GM12878 (cell line): ENCODE results near the gene IL22RA2. TPM values are rescaled to one million over a fixed set of nuclear protein-coding genes. Genes with fewer than 3 reads are reported as not detected.
A peak's percentile ranks its signal among the peaks of the same experiment; 100 is the strongest.

Experiments
- ATAC-seq: fragments of 200-7000 bp; cut with Tn5 transposase; 3 replicates; pipeline ENCODE4 v1.9.1; 2020; ENCODE audit warnings: mild to moderate bottlenecking, moderate library complexity
- BruUV-seq: library from RNA; stranded (reverse); fragments of 400-500 nt; replicated peaks from 2 replicates; lab custom pipeline; 2021; lab: Mats Ljungman, UMichigan
- CTCF ChIA-PET: fragments of 300-600 bp; sonication (Branson Sonifier 250); formaldehyde crosslinking; extraction: SDS; loops from one replicate; lab custom pipeline; 2021; ENCODE audit warnings: inconsistent platforms; lab: Yijun Ruan, JAX
- POLR2A ChIA-PET: fragments of 350-600 bp; formaldehyde crosslinking; extraction: SDS; loops from one replicate; lab custom pipeline; 2021; ENCODE audit warnings: inconsistent platforms; lab: Charles Lee
- RAD21 ChIA-PET: fragments of 300-600 bp; sonication (Branson Sonifier 250); formaldehyde crosslinking; loops from one replicate; lab custom pipeline; 2023; ENCODE audit warnings: antibody characterized with exemption; ENCODE audit not compliant: unreplicated experiment; lab: Charles Lee
- SMC1A ChIA-PET: fragments of 300-600 bp; sonication (Branson Sonifier 250); formaldehyde crosslinking; loops from one replicate; lab custom pipeline; 2023; ENCODE audit not compliant: unreplicated experiment, uncharacterized antibody; lab: Charles Lee
- DNase-seq: peaks from one replicate; pipeline ENCODE4 v3.0.0-alpha.2; 2011; ENCODE audit warnings: low read depth, low spot score
- FAIRE-seq: peaks from 3 replicates; lab custom pipeline; 2011; peaks lifted over from hg19 to GRCh38; lab: Jason Lieb, UNC
- H2AFZ ChIP-seq: 2 replicates; pipeline ENCODE4 v1.6.0; 2011; ENCODE audit warnings: low read depth, low read length, control low read depth; ENCODE audit not compliant: control insufficient read depth
- H3K27ac ChIP-seq: 2 replicates; pipeline ENCODE4 v1.5.1; 2011; ENCODE audit warnings: control low read depth; ENCODE audit not compliant: control insufficient read depth, insufficient read depth
- H3K27me3 ChIP-seq, 2 experiments: replicated peaks in 1 of 2; 2 replicates each; pipeline versions ENCODE4 v1.6.0 to v1.6.1; 2011; ENCODE audit warnings: low read length in 1 of 2; ENCODE audit not compliant: control insufficient read depth in 2 of 2, insufficient read depth in 2 of 2
- H3K36me3 ChIP-seq, 2 experiments: 2 replicates each; pipeline ENCODE4 v1.5.1; 2011; ENCODE audit warnings: low read length in 1 of 2; ENCODE audit not compliant: control insufficient read depth in 2 of 2, insufficient read depth in 2 of 2
- H3K4me1 ChIP-seq: 2 replicates; pipeline ENCODE4 v1.6.1; 2011; ENCODE audit warnings: mild to moderate bottlenecking, low read length, moderate library complexity, mixed read lengths; ENCODE audit not compliant: control insufficient read depth, insufficient read depth
- H3K4me2 ChIP-seq: 2 replicates; pipeline ENCODE4 v1.6.0; 2011; ENCODE audit warnings: control low read depth; ENCODE audit not compliant: control insufficient read depth, insufficient read depth
- H3K4me3 ChIP-seq: fragments of 200-600 bp; sonication (generic); 2 replicates; pipeline ENCODE4 v1.5.1; 2016
- H3K79me2 ChIP-seq: 2 replicates; pipeline ENCODE4 v1.6.0; 2011; ENCODE audit warnings: low read length; ENCODE audit not compliant: control insufficient read depth, insufficient read depth
- H3K9ac ChIP-seq: 2 replicates; pipeline ENCODE4 v1.8.0; 2011; ENCODE audit warnings: low read length, control low read depth, mixed read lengths; ENCODE audit not compliant: control insufficient read depth, insufficient read depth
- H3K9me3 ChIP-seq: replicated peaks from 3 replicates; pipeline ENCODE4 v1.5.1; 2011; ENCODE audit warnings: mild to moderate bottlenecking, low read length; ENCODE audit not compliant: control insufficient read depth, insufficient read depth
- H4K20me1 ChIP-seq: 2 replicates; pipeline ENCODE4 v1.6.0; 2011; ENCODE audit not compliant: control insufficient read depth, insufficient read depth
- BMI1 ChIP-seq: fragments of 450-650 bp; IDR thresholded peaks from 2 replicates; pipeline ENCODE4 v1.6.1; 2016; ENCODE audit warnings: mild to moderate bottlenecking, moderate library complexity, borderline replicate concordance
- CHD2 ChIP-seq: IDR thresholded peaks from 2 replicates; pipeline ENCODE4 v1.6.1; 2011; ENCODE audit warnings: low read depth, low read length, improper control_type of control experiment, borderline replicate concordance
- EGR1 ChIP-seq, 2 experiments: IDR thresholded peaks; 1 replicate in 1 of 2; 2 replicates in 1 of 2; pipeline ENCODE4 v1.6.1; 2011 to 2012; ENCODE audit warnings: low read depth in 2 of 2, low read length in 2 of 2, borderline replicate concordance in 1 of 2, mild to moderate bottlenecking in 1 of 2, moderate library complexity in 1 of 2
- NFIC ChIP-seq: IDR thresholded peaks from 2 replicates; pipeline ENCODE4 v1.6.1; 2012; ENCODE audit warnings: low read depth, mild to moderate bottlenecking, inconsistent platforms, low read length, moderate library complexity
- NFYB ChIP-seq: IDR thresholded peaks from 2 replicates; pipeline ENCODE4 v1.6.1; 2011; ENCODE audit warnings: low read depth, mild to moderate bottlenecking, low read length, improper control_type of control experiment, moderate library complexity; ENCODE audit not compliant: insufficient read depth
- SMAD1 ChIP-seq: fragments of 450-650 bp; IDR thresholded peaks from 2 replicates; pipeline ENCODE4 v1.6.1; 2018; ENCODE audit warnings: mild to moderate bottlenecking, low read depth; ENCODE audit not compliant: partially characterized antibody
- SMAD5 ChIP-seq: IDR thresholded peaks from 2 replicates; pipeline ENCODE4 v1.6.1; 2016; ENCODE audit warnings: antibody characterized with exemption, low read depth
- SUPT20H ChIP-seq: IDR thresholded peaks from 2 replicates; pipeline ENCODE4 v1.6.1; 2011; ENCODE audit warnings: low read depth, mild to moderate bottlenecking, low read length, moderate library complexity, borderline replicate concordance; ENCODE audit not compliant: control insufficient read depth
- TCF12 ChIP-seq: IDR thresholded peaks from 2 replicates; pipeline ENCODE4 v1.6.1; 2011; ENCODE audit warnings: low read depth, mild to moderate bottlenecking, low read length
- YY1 ChIP-seq: IDR thresholded peaks from 2 replicates; pipeline ENCODE4 v1.6.1; 2011; ENCODE audit warnings: low read depth, mild to moderate bottlenecking, low read length
- ZNF384 ChIP-seq: IDR thresholded peaks from 2 replicates; pipeline ENCODE4 v1.6.1; 2012; ENCODE audit warnings: low read depth, mild to moderate bottlenecking, low read length, improper control_type of control experiment, borderline replicate concordance
- ZZZ3 ChIP-seq: IDR thresholded peaks from 2 replicates; pipeline ENCODE4 v1.6.1; 2011; ENCODE audit warnings: low read depth; ENCODE audit not compliant: control insufficient read depth, insufficient read length
- in situ Hi-C: fragments of 300-500 bp; cut with MboI; formaldehyde crosslinking; loops from 9 replicates; pipeline ENCODE4 v1.14.3; 2018; ENCODE audit warnings: mixed read lengths
- intact Hi-C: fragments of 100-400 bp; cut with micrococcal nuclease; formaldehyde crosslinking; loops from one replicate; pipeline ENCODE4 v1.14.2; 2022; ENCODE audit not compliant: unreplicated experiment
- polyA plus RNA-seq, 11 experiments: library from polyadenylated mRNA; depleted of rRNA in 4 of 11; unstranded in 6 of 11; stranded (reverse) in 5 of 11; fragments of >200 nt; fragmentation: Nextera tagmentation in 4 of 11; fragmentation: Illumina TruSeq in 1 of 11; extraction: Ambion mirVana in 4 of 11; extraction: Trizol in 1 of 11; gene quantifications; 1 replicate in 1 of 11; 2 replicates in 10 of 11; pipeline versions ENCODE4 v1.2.1 to v1.2.3, GENCODE V29; 2011 to 2016; ENCODE audit warnings: inconsistent platforms in 2 of 11, missing spikeins in 2 of 11, low read depth in 1 of 11
- total RNA-seq, 4 experiments: library from RNA; depleted of rRNA in 3 of 4; stranded (reverse); fragments of >200 nt in 3 of 4; fragmentation: Illumina TruSeq in 1 of 4; extraction: Trizol in 1 of 4; gene quantifications; 2 replicates each; pipeline versions ENCODE4 v1.2.1 to v1.2.3, GENCODE V29; 2013 to 2021
- TF ChIP-seq, protein P1 (sequence below): fragments of 450-650 bp; formaldehyde crosslinking; IDR thresholded peaks from 2 replicates; pipeline ENCODE4 v1.4.0; 2020; ENCODE audit warnings: mild to moderate bottlenecking, moderate library complexity
- TF ChIP-seq, protein P2 (sequence below): fragments of 450-650 bp; IDR thresholded peaks from 2 replicates; pipeline ENCODE4 v1.6.1; 2017; ENCODE audit warnings: mild to moderate bottlenecking, moderate library complexity

Gene IL22RA2
- total and polyA plus RNA-seq, 10 of the 15 experiments (the other 5 are each of a cell fraction or from before 2014, with no cell fraction given), result 0.05 to 0.22 (median 0.09) TPM; not detected in 3

DNA sequence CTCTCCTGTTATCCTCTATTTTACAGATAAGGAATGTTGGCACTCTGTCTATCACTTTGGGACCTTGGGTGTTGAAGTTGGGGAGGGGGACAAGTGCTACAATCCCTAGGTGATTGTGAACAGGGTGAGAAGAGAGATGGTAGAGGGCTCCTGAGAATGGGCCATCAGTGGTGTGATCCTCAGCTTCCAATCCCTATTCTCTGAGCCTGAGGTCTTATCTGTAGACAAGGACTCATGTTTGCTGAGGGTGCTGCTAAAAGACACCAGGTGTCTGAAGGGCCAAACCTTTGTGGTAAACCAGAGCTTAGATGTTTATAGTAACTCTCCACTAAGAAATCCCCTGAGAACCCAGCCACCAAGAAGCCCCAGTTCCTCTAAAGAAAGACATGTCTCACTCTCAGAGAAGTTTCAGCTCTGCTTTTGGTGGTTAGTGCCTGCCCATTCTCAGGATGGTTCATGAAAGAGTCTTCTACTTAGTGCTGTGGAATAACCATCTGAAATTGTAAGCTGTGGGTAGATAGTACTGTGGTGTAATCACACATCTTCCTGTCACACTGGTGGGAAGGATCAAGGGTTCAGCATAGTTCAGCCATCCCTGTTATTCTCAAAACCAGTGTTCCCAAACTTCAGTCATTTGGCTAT is 70.5 kb downstream of the IL22RA2 start:
- Histone ChIP-seq H3K4me1 (peaks cover 73% of the 10 kb centered on the region), H3K27me3 (no peaks in the 10 kb centered on the region), H3K9ac (peak overlapping the region; percentile 77), H3K36me3 (no peaks in the 10 kb centered on the region), H3K4me2 (peak overlapping the region; percentile 39; the same call in 1 of the 2 replicates), H3K9me3 (peaks cover 16% of the 10 kb centered on the region), H3K79me2 (no peaks in the 10 kb centered on the region; the same call in 1 of the 2 replicates), H3K27ac (peak overlapping the region; percentile 98), H3K4me3 (no peak overlapping the region), H4K20me1 (no peaks in the 10 kb centered on the region), H2AFZ (no peak overlapping the region)
- no TSS peak for BruUV-seq
- intact Hi-C loops (loop anchor here (1.0 to 5.0 kb wide), 5 partner anchors 8 to 824 kb away; no protein-coding TSS in a partner anchor), in situ Hi-C loops (loop anchor here (5.0 kb wide), 2 partner anchors 64 to 114 kb away; partner anchors contain the start of gene IFNGR1)
- FAIRE-seq, result peak; percentile 95
- ATAC-seq, result peak; percentile 82
- SMC1A ChIA-PET, result interaction anchor here (0.6 to 4.0 kb wide), 36 partner anchors 9 to 807 kb away, joined by 3 to 115 read pairs (median 6); no protein-coding TSS in a partner anchor
- peak; percentile 100 for DNase-seq
- RAD21 ChIA-PET, result interaction anchor here (0.8 to 12.9 kb wide), 25 partner anchors 9 to 836 kb away, joined by 3 to 500 read pairs (median 13); partner anchors contain the start of gene IL22RA2
- CTCF ChIA-PET, result interaction anchor here (0.7 to 4.1 kb wide), 15 partner anchors 9 to 211 kb away, joined by 3 to 44 read pairs (median 5); no protein-coding TSS in a partner anchor
- POLR2A ChIA-PET, result interaction anchor here (0.9 to 3.8 kb wide), 13 partner anchors 9 to 556 kb away, joined by 3 to 36 read pairs (median 6); no protein-coding TSS in a partner anchor
- TF ChIP-seq ZZZ3, result no peak
- peak; percentile 61; the same call in 1 of the 2 replicates for TF ChIP-seq YY1
- TF ChIP-seq SMAD1, result peak; percentile 98
- TF ChIP-seq EGR1 (IDR thresholded peaks at IDR 0.05; ENCODE audit: borderline replicate concordance in 1 of 2, low read depth in 2 of 2, low read length in 2 of 2), result 0 out of 3 replicates have a peak, but pooled peaks of 1 of the 2 experiments have one; percentile 34
- TF ChIP-seq NFIC, result peak; percentile 99
- peak; percentile 97 for TF ChIP-seq TCF12
- no peak for TF ChIP-seq SUPT20H
- peak; percentile 70; the same call in 1 of the 2 replicates for TF ChIP-seq BMI1
- TF ChIP-seq CHD2, result peak; percentile 76
- peak; percentile 33; the same call in 1 of the 2 replicates for TF ChIP-seq SMAD5
- peak; percentile 55; the same call in 1 of the 2 replicates for TF ChIP-seq NFYB
- TF ChIP-seq, protein P1, sequence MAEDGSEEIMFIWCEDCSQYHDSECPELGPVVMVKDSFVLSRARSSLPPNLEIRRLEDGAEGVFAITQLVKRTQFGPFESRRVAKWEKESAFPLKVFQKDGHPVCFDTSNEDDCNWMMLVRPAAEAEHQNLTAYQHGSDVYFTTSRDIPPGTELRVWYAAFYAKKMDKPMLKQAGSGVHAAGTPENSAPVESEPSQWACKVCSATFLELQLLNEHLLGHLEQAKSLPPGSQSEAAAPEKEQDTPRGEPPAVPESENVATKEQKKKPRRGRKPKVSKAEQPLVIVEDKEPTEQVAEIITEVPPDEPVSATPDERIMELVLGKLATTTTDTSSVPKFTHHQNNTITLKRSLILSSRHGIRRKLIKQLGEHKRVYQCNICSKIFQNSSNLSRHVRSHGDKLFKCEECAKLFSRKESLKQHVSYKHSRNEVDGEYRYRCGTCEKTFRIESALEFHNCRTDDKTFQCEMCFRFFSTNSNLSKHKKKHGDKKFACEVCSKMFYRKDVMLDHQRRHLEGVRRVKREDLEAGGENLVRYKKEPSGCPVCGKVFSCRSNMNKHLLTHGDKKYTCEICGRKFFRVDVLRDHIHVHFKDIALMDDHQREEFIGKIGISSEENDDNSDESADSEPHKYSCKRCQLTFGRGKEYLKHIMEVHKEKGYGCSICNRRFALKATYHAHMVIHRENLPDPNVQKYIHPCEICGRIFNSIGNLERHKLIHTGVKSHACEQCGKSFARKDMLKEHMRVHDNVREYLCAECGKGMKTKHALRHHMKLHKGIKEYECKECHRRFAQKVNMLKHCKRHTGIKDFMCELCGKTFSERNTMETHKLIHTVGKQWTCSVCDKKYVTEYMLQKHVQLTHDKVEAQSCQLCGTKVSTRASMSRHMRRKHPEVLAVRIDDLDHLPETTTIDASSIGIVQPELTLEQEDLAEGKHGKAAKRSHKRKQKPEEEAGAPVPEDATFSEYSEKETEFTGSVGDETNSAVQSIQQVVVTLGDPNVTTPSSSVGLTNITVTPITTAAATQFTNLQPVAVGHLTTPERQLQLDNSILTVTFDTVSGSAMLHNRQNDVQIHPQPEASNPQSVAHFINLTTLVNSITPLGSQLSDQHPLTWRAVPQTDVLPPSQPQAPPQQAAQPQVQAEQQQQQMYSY (CRISPR knock-in tag), result no peak
- TF ChIP-seq, protein P2, sequence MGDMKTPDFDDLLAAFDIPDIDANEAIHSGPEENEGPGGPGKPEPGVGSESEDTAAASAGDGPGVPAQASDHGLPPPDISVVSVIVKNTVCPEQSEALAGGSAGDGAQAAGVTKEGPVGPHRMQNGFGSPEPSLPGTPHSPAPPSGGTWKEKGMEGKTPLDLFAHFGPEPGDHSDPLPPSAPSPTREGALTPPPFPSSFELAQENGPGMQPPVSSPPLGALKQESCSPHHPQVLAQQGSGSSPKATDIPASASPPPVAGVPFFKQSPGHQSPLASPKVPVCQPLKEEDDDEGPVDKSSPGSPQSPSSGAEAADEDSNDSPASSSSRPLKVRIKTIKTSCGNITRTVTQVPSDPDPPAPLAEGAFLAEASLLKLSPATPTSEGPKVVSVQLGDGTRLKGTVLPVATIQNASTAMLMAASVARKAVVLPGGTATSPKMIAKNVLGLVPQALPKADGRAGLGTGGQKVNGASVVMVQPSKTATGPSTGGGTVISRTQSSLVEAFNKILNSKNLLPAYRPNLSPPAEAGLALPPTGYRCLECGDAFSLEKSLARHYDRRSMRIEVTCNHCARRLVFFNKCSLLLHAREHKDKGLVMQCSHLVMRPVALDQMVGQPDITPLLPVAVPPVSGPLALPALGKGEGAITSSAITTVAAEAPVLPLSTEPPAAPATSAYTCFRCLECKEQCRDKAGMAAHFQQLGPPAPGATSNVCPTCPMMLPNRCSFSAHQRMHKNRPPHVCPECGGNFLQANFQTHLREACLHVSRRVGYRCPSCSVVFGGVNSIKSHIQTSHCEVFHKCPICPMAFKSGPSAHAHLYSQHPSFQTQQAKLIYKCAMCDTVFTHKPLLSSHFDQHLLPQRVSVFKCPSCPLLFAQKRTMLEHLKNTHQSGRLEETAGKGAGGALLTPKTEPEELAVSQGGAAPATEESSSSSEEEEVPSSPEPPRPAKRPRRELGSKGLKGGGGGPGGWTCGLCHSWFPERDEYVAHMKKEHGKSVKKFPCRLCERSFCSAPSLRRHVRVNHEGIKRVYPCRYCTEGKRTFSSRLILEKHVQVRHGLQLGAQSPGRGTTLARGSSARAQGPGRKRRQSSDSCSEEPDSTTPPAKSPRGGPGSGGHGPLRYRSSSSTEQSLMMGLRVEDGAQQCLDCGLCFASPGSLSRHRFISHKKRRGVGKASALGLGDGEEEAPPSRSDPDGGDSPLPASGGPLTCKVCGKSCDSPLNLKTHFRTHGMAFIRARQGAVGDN, result peak; percentile 80
- peak; percentile 49; the same call in 1 of the 2 replicates for TF ChIP-seq ZNF384
